GM12864 (cell line): Measurements from ENCODE around the gene DHRS3.
"Not testable (repeated sequence)": the region's sequence is repeated elsewhere in the genome, so short reads cannot be mapped to it uniquely, and the experiment has no call there.

Experiments used
- DNase-seq: peaks from one replicate; pipeline ENCODE4 v3.0.0-alpha.2; 2011; ENCODE audit warnings: low read depth
- H3K4me3 ChIP-seq: 2 replicates; pipeline ENCODE4 v1.5.1; 2011; ENCODE audit warnings: mild to moderate bottlenecking, low read depth, low read length, control low read depth
- CTCF ChIP-seq: IDR thresholded peaks from 2 replicates; pipeline ENCODE4 v1.5.1; 2011; ENCODE audit warnings: low read depth, mild to moderate bottlenecking, moderate library complexity, low read length, control low read depth, inconsistent platforms; ENCODE audit errors: missing control alignments

Gene DHRS3

GRCh38 chr1:12542616-12543592 lies 75.1 kb downstream of the DHRS3 start:
- TF ChIP-seq CTCF, result no peak
- H3K4me3 ChIP-seq, result no peak overlapping the region
- DNase-seq, result no peak

GRCh38 chr1:12542138-12542465 lies 75.9 kb downstream of the DHRS3 start:
- TF ChIP-seq CTCF, result no peak
- no peak overlapping the region for H3K4me3 ChIP-seq
- DNase-seq, result no peak

GRCh38 chr1:12541274-12542137 lies 76.5 kb downstream of the DHRS3 start:
- H3K4me3 ChIP-seq, result no peak overlapping the region
- TF ChIP-seq CTCF, result no peak
- no peak for DNase-seq

GRCh38 chr1:12540580-12541273 lies 77.3 kb downstream of the DHRS3 start:
- TF ChIP-seq CTCF, result no peak
- H3K4me3 ChIP-seq, result no peak overlapping the region
- no peak for DNase-seq

- no peak for DNase-seq
- no peak overlapping the region for H3K4me3 ChIP-seq
- no peak for TF ChIP-seq CTCF
Observed at GRCh38 chr1:12539705-12540579, 78.1 kb downstream of the DHRS3 start.

GRCh38 chr1:12539320-12539704 lies 78.7 kb downstream of the DHRS3 start:
- no peak for TF ChIP-seq CTCF
- no peak overlapping the region for H3K4me3 ChIP-seq
- DNase-seq, result no peak

- not testable (repeated sequence) for H3K4me3 ChIP-seq
Observed at GRCh38 chr1:12538536-12538935, 79.5 kb downstream of the DHRS3 start.

More at GRCh38 chr1:12538536-12538935, 79.5 kb downstream of the DHRS3 start:
- not testable (repeated sequence) for DNase-seq
